SK-N-SH (cell line): ENCODE data around the gene TRAF3IP1. TPM values are rescaled to one million over a fixed set of nuclear protein-coding genes. Genes with fewer than 3 reads are reported as not detected.

Source experiments
- CTCF ChIA-PET: fragments of 300-600, 350-600 bp; formaldehyde crosslinking; extraction: SDS; loops from one replicate; lab custom pipeline; 2021; lab: Yijun Ruan, JAX
- POLR2A ChIA-PET: fragments of 350-600 bp; sonication (Branson Sonifier 250); formaldehyde crosslinking; extraction: SDS; loops from one replicate; lab custom pipeline; 2020; ENCODE audit warnings: antibody characterized with exemption, inconsistent platforms; lab: Yijun Ruan, JAX
- DNase-seq: peaks from one replicate; pipeline ENCODE4 v3.0.0; 2012
- H2AFZ ChIP-seq: fragments of 200-600 bp; sonication (generic); 2 replicates; pipeline ENCODE4 v1.8.1; 2016; ENCODE audit warnings: antibody characterized with exemption, mild to moderate bottlenecking, low read depth
- H3F3A ChIP-seq: fragments of 200-600 bp; sonication (generic); replicated peaks from 2 replicates; pipeline ENCODE3; 2016; ENCODE audit warnings: antibody characterized with exemption, mild to moderate bottlenecking; ENCODE audit not compliant: insufficient read depth
- H3K27ac ChIP-seq, 2 experiments: fragments of 200-500 bp in 1 of 2; fragments of 200-600 bp in 1 of 2; sonication (Bioruptor generic) in 1 of 2; sonication (generic), shearing (Covaris generic) in 1 of 2; 2 replicates each; pipeline versions ENCODE4 v1.5.1 to v1.6.1; 2014 to 2016; ENCODE audit warnings: low read depth in 2 of 2, inconsistent platforms in 1 of 2, low read length in 1 of 2, mild to moderate bottlenecking in 1 of 2, mixed read lengths in 1 of 2
- H3K27me3 ChIP-seq: fragments of 200-600 bp; sonication (generic), shearing (Covaris generic); 2 replicates; pipeline ENCODE4 v1.6.1; 2016; ENCODE audit warnings: mixed run types; ENCODE audit not compliant: insufficient read depth
- H3K36me3 ChIP-seq, 2 experiments: fragments of 200-500 bp in 1 of 2; fragments of 200-600 bp in 1 of 2; sonication (Bioruptor generic) in 1 of 2; sonication (generic) in 1 of 2; replicated peaks in 1 of 2; 2 replicates each; pipeline versions ENCODE3 to v1.5.1; 2014 to 2016; ENCODE audit warnings: low read length in 1 of 2, mild to moderate bottlenecking in 1 of 2; ENCODE audit not compliant: insufficient read depth in 2 of 2, control insufficient read depth in 1 of 2
- H3K4me1 ChIP-seq, 2 experiments: fragments of 200-500 bp in 1 of 2; fragments of 200-600 bp in 1 of 2; sonication (Bioruptor generic) in 1 of 2; sonication (generic), shearing (Covaris generic) in 1 of 2; 2 replicates each; pipeline versions ENCODE4 v1.5.1 to v1.6.1; 2014 to 2016; ENCODE audit warnings: low read depth in 1 of 2, low read length in 1 of 2, mixed run types in 1 of 2; ENCODE audit not compliant: insufficient read depth in 2 of 2, control insufficient read depth in 1 of 2
- H3K4me2 ChIP-seq: fragments of 200-600 bp; sonication (generic), shearing (Covaris generic); 2 replicates; pipeline ENCODE4 v1.6.1; 2017; ENCODE audit warnings: mixed run types
- H3K4me3 ChIP-seq, 2 experiments: fragments of 200-500 bp in 1 of 2; fragments of 200-600 bp in 1 of 2; sonication (Bioruptor generic) in 1 of 2; sonication (generic), shearing (Covaris generic) in 1 of 2; 2 replicates each; pipeline versions ENCODE4 v1.5.1 to v1.8.1; 2014 to 2016; ENCODE audit warnings: low read depth in 2 of 2, inconsistent platforms in 1 of 2, low read length in 1 of 2, mild to moderate bottlenecking in 1 of 2, mixed read lengths in 1 of 2, moderate library complexity in 1 of 2
- H3K79me2 ChIP-seq: fragments of 200-600 bp; sonication (generic); 2 replicates; pipeline ENCODE4 v1.8.1; 2017; ENCODE audit warnings: mild to moderate bottlenecking; ENCODE audit not compliant: insufficient read depth
- H3K9ac ChIP-seq: fragments of 200-600 bp; sonication (generic); 2 replicates; pipeline ENCODE4 v1.6.1; 2017; ENCODE audit warnings: mixed run types
- H3K9me2 ChIP-seq: fragments of 200-600 bp; sonication (generic); 2 replicates; pipeline ENCODE4 v1.6.1; 2017; ENCODE audit warnings: mixed run types
- H3K9me3 ChIP-seq: fragments of 200-600 bp; sonication (generic); 2 replicates; pipeline ENCODE4 v1.6.1; 2017; ENCODE audit warnings: mixed run types, mild to moderate bottlenecking, moderate library complexity
- H4K20me1 ChIP-seq: fragments of 200-600 bp; sonication (generic); 2 replicates; pipeline ENCODE4 v1.6.1; 2017; ENCODE audit warnings: mild to moderate bottlenecking, mixed run types; ENCODE audit not compliant: insufficient read depth
- EP300 ChIP-seq, 2 experiments: IDR thresholded peaks; 2 replicates each; pipeline versions ENCODE4 v1.4.0 to v1.6.1; 2012; ENCODE audit warnings: borderline replicate concordance in 1 of 2, low read depth in 1 of 2, low read length in 1 of 2
- IRF3 ChIP-seq: fragments of 150-350 bp; IDR thresholded peaks from 2 replicates; pipeline ENCODE4 v1.6.1; 2016; ENCODE audit warnings: mild to moderate bottlenecking, low read depth, low read length
- MAX ChIP-seq: IDR thresholded peaks from 2 replicates; pipeline ENCODE4 v1.4.0; 2012; ENCODE audit warnings: low read depth
- NFIC ChIP-seq: IDR thresholded peaks from 2 replicates; pipeline ENCODE4 v1.4.0; 2012; ENCODE audit warnings: borderline replicate concordance
- TAF1 ChIP-seq: IDR thresholded peaks from 2 replicates; pipeline ENCODE4 v1.6.1; 2012; ENCODE audit warnings: low read depth, mild to moderate bottlenecking, low read length, moderate library complexity, borderline replicate concordance
- TEAD4 ChIP-seq: IDR thresholded peaks from 2 replicates; pipeline ENCODE4 v1.4.0; 2012; ENCODE audit warnings: mild to moderate bottlenecking, borderline replicate concordance; ENCODE audit not compliant: insufficient read depth
- USF1 ChIP-seq: IDR thresholded peaks from 2 replicates; pipeline ENCODE4 v1.4.0; 2012; ENCODE audit warnings: low read depth, borderline replicate concordance
- YY1 ChIP-seq: IDR thresholded peaks from 2 replicates; pipeline ENCODE4 v1.4.0; 2012; ENCODE audit warnings: low read depth, mild to moderate bottlenecking
- WGBS: methylation state at CpG from one replicate; pipeline ENCODE4 v1.1.6; 2017; ENCODE audit warnings: low lambda C conversion rate; 5-methylcytosine and 5-hydroxymethylcytosine counted together
- polyA plus RNA-seq, 3 experiments: library from polyadenylated mRNA; depleted of rRNA; stranded (reverse); fragments of >200 nt; gene quantifications; 2 replicates each; pipeline ENCODE4 v1.2.3, GENCODE V29; 2012

The TRAF3IP1 gene
- polyA plus RNA-seq, 1 of the 3 experiments (the other 2 are of a cell fraction): 15.0 TPM

- ChIA-PET POLR2A (no interaction called here), CTCF (interaction anchor here (1.1 to 1.4 kb wide), 3 partner anchors 9 to 25 kb away, joined by 3 to 5 read pairs (median 3); no protein-coding TSS in a partner anchor)
- Histone ChIP-seq H3K79me2 (no peaks in the 10 kb centered on the region), H4K20me1 (no peaks in the 10 kb centered on the region), H3K9me3 (no peaks in the 10 kb centered on the region), H3K4me2 (no peak overlapping the region), H3K27ac (no peak overlapping the region), H3F3A (no peaks in the 10 kb centered on the region), H2AFZ (no peak overlapping the region), H3K36me3 (peaks cover 4 to 15% of the 10 kb centered on the region in 2 experiments), H3K4me3 (no peak overlapping the region), H3K9me2 (no peaks in the 10 kb centered on the region), H3K4me1 (peaks cover 0 to 26% of the 10 kb centered on the region in 2 experiments; a peak in 2 of 4 replicates), H3K27me3 (no peaks in the 10 kb centered on the region), H3K9ac (no peak overlapping the region)
- no peak for DNase-seq
- WGBS: 77% methylated on average over 2 of the region's 5 CpGs
- no peak for TF ChIP-seq MAX
- no peak for TF ChIP-seq TEAD4
- TF ChIP-seq TAF1: no peak
These were observed 62.1 kb downstream of the TRAF3IP1 start for GRCh38 chr2:238382381-238382781.

- H2AFZ ChIP-seq: no peak overlapping the region
- H3K4me1 ChIP-seq: peaks cover 0 to 25% of the 10 kb centered on the region in 2 experiments; a peak in 2 of 4 replicates
- no peaks in the 10 kb centered on the region for H4K20me1 ChIP-seq
- 83% methylated on average over 5 of the region's 5 CpGs for WGBS
- H3K9me3 ChIP-seq: no peaks in the 10 kb centered on the region
- ChIA-PET CTCF (interaction anchor here (0.9 to 1.4 kb wide), 2 partner anchors 12 to 26 kb away, joined by 3 read pairs; no protein-coding TSS in a partner anchor), POLR2A (no interaction called here)
- H3K27me3 ChIP-seq: no peaks in the 10 kb centered on the region
- H3K9me2 ChIP-seq: no peaks in the 10 kb centered on the region
- H3K27ac ChIP-seq: no peak overlapping the region
- H3K79me2 ChIP-seq: no peaks in the 10 kb centered on the region
- H3K9ac ChIP-seq: no peak overlapping the region
- no peak for TF ChIP-seq USF1
- TF ChIP-seq YY1: no peak
- no peak for TF ChIP-seq EP300 (IDR thresholded peaks at IDR 0.05; ENCODE audit: borderline replicate concordance in 1 of 2, low read depth in 1 of 2, low read length in 1 of 2)
- TF ChIP-seq NFIC: no peak
- TF ChIP-seq IRF3: no peak
- H3K36me3 ChIP-seq: peaks cover 4 to 15% of the 10 kb centered on the region in 2 experiments
- no peaks in the 10 kb centered on the region for H3F3A ChIP-seq
- no peak overlapping the region for H3K4me2 ChIP-seq
- no peak overlapping the region for H3K4me3 ChIP-seq
- DNase-seq: no peak
These were observed 62.8 kb downstream of the TRAF3IP1 start for GRCh38 chr2:238383135-238383534.
